NCI-H2171 treated with DMSO at 0.1 percent for 48 hours (cell line): Measurements from ENCODE around the gene ZNF445.
A peak's percentile ranks its signal among the peaks of the same experiment; 100 is the strongest.
"Not testable (repeated sequence)": the region's sequence is repeated elsewhere in the genome, so short reads cannot be mapped to it uniquely, and the experiment has no call there.

Experiments used
- DNase-seq: peaks from one replicate; lab custom pipeline; 2025; lab: John Stamatoyannopoulos, UW

ZNF445 gene

DNA sequence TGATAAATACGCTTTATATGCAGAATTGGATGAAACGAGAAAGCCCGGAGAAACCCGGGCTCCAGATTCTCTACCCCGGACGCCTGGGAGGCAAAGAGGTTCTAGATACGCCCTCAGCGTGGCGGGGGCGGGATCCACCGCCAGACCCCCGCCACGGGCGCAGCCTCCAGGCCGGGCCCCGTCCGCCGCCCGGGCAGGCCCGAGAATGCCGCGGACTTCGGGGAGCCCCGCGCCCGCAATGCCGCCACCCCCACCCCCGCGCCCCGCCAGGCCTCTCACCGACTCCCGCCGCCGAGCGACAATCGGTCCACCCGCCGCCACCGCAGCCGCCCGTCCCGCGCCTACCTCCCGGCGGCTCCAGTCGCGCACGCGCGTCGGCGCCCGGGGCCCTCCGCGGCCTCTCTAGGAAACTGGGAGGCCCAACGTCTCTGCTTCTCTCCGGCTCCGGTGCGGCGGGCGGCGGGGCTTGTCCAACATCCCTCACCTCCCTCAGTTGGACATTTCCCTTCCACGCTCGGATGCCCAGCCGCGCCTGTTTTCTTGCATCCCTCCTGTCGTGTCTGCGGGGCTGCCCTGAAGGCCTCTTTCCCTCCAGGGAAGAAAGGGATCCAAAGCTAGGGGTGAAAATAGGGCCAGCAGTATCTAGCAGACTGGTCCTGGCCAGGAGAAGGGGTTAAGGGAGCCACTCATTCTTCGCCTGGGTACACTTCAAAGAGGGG lies at the start of gene ZNF445:
Gene ZNF445, minus strand, starts transcription at position 359 of the 719 bp plus-strand sequence. CDS start 22,121 bp downstream, outside the sequence.
- DNase-seq, result peak; percentile 49

DNA sequence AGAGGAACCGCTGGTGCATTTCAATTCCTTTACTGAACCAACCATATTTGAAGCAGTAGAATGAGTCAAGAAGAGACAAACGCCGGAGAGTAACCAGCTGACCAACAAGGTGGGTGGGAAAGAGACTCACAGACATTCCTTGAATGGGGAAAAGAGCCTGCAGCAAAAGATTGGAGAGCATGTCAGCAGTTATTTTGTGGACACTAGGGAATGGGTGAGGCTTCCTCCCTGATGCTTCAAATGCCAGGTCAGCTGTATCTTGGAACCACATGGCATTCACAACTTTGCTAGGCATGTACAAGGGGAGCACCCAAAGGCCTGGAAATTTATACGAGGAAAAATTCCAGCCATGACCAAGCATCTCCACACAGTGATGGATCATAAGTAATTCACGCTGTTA lies 47.6 kb upstream of the ZNF445 start:
- no peak for DNase-seq

DNA sequence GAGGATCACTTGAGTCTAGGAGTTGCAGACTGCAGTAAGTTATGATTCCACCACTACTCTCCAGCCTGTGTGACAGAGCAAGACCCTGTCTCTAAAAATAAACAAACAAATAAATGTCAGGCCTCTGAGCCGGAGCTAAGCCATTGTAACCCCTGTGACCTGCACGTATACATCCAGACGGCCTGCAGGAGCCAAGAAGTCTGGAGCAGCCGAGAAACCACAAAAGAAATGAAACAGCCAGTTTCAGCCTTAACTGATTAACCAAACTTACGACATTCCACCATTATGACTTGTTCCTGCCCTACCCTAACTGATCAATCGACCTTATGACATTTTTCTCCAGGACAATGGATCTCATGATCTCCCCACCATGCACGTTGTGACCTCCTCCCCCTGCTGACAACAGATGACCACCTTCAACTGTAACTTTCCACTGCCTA lies 45.0 kb upstream of the ZNF445 start:
- DNase-seq, result no peak

DNA sequence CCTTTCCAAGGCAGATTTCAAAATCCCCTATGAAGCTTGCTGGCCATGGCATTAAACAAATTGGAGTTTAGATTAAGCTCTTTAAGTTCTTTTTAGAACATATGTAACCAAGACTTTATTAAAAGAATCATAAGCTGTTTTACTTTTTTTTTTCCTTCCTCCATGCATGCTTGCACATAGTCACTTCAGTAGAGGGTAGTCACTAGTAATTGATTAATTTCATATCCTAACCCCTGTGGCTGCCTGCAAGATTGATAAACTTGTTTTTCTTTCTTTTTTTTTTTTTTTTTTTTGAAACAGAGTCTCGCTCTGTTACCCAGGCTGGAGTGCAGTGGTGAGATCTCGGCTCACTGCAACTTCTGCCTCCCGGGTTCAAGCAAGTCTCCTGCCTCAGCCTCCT lies 44.3 kb upstream of the ZNF445 start:
- DNase-seq, result no peak

DNA sequence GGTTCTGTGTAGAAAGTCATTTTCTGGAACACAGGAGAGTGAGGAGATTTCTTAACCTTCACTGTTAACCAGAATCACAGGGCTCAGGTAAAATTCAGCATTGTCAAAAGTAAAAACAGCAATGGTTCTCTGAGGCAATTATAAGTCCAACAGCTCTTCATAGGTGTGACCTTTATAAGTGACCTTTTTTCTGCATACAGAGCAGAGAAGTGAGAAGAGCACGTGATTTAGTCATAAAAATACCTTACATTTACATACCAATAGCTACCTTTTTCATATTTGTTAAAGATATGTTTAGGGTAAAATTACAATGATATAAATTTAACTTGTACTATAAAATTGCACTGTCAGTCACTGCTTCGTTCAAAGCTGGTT lies 41.3 kb upstream of the ZNF445 start:
- no peak for DNase-seq

DNA sequence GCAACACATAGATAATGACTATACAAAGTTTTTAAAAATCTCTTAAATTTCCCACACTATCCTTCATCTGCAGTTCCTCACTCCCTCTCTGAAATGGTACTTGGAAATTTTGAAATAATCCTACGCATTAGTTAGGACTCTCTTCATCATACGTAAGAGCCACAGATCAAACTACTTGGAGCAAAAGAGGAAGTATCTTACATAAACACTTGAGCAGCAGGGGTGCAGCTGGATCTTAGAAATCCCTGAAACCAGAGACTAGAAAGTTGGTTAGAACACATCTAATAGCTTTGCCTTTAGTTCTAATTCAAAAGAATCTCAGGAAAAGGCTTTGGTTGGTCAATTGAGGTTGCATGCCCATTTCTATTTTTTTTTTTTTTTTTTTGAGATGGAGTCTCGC lies 38.8 kb upstream of the ZNF445 start:
- DNase-seq, result no peak

DNA sequence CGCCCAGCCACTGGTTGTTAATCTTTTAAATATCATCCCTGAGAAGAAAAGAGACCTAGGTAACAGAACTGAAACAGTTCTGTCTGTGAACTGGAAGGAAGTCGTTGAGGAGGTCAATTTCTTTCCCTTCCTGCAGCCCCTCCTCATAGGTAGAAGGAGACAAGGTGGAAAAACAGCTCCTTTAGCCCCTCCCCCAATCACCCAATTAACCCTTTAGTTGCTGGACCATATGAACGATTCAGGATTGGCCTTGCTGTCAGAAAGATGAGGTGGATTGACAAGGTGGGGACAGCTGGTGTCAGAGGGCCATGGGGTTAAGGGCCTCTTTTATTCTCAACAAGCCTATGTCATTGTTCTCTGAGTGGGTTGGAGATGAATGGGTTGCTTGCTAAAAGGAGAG lies 36.0 kb upstream of the ZNF445 start:
- DNase-seq, result no peak

DNA sequence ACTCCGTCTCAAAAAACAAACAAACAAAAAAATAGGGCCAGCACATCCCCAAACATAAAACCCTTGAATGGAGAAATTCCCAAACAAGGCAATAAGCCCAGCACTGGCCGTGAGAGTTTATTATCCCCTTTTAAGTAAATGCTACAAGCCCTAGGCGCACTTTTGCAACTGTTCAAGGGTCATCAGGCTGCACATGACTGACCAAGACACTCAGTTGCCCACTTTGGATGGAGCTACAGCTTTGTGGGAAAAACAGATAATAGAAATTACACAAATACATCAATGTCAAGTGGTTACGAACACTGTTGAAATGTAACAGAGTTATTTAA lies 33.7 kb upstream of the ZNF445 start:
- DNase-seq, result no peak

DNA sequence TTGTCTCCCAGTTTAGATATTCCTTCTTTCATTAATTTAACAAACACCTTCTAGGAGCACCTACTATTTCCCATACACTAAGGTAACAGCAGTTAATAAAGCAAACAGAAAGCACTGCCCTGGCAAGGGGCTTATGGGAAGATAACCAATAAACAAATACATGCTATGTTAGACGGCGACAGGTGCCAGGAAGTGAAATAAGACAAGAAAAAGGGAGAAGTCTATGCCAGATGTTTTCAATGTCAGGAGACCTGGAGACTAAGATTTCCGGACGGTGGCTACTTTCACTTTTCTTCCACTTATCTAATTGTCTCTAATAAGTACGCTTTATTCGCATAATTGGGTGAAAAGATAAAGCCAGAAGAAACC lies 32.5 kb upstream of the ZNF445 start:
- peak; percentile 2 for DNase-seq

DNA sequence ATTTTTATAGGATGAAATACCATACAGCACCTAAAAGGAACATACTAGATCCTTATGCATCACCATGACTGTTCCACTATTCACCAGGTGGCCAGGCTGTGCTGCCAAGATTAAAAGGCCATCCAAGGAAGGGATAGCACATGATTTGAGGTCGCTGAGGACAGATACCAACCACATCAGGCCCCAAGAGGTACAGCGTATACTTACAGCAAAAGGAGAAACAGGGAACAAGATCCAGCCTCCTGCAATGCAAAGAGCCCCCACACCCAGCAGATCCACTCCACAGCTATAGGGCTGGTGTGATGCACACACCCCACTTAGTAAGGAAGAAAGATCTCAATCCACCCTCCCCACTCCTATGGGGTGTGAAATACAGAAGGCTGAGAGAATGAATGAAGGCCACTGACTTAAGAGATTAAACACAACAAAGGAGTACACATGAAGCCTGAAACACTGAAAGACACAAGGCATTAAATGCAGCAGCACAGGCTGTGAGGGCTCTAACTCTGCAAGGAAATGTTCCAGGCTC lies 32.0 kb upstream of the ZNF445 start:
- DNase-seq, result no peak

DNA sequence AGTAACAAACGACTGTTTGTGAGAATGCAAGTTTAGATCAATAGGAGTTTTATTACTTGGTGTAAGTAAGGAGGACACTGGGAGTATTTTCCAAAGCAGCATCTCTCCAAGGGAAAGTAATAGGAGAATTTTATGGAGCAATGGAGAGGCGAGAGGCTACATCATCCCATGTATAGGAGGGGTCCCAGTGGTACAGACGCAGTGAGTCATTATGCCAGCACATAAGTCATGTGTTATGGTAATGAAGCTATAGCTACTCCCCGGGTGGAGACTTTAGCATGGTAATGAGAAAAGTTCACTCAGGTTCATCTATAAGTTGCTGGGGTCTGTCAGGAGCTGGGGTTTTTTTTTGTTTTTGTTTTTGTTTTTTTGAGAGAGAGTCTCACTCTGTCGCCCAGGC lies 29.5 kb upstream of the ZNF445 start:
- no peak for DNase-seq

DNA sequence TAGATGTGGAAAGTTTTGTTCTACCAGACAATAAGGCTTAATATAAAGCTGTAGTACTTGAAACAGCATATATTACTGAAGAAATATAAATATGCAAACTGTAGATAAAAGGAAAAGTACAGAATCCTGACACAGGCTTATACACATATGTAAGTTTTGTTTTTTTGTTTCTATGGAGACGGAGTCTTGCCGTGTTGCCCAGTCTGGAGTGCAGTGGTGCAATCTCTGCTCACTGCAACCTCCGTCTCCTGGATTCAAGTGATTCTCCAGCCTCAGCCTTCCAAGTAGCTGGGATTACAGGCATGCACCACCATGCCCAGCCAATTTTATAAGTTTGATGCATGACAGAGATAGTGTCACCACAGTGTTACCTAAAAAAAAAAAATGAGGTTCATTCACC lies 29.1 kb upstream of the ZNF445 start:
- no peak for DNase-seq

DNA sequence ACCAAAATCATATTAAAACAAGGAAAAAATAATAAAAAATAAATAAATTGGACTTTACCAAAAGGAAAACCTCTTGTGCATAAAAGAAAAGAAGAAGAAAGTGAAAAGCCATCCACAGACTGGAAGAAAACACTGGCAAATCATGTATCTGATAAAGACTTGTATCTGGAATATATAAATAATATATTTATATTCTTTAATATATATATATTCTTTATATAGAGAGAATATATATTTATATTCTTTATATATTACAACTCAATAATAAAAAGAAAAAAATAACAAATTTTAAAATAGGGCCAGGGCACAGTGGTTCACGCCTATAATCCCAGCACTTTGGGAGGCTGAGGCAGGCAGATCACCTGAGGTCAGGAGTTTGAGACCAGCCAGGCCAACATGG lies 27.1 kb upstream of the ZNF445 start:
- DNase-seq, result no peak

DNA sequence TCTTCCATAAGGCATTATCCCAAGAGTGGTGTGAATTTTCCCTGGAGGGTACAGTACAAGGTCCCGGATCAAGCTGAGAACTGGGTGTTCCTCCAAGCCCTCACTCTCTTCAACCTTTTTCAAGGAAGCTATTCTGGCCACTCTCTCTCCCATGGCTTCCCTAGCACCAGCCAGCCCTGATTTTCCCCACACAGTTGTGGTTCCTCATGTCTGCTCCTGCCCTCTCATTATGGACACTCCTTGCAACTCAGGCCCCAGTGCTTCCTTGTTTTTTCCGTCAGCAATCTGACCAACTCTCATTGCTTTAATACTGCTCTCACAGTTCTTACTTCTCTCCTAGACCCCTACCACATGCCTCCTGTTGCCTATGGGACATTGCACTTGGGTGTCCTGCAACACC lies 25.7 kb upstream of the ZNF445 start:
- not testable (repeated sequence) for DNase-seq

DNA sequence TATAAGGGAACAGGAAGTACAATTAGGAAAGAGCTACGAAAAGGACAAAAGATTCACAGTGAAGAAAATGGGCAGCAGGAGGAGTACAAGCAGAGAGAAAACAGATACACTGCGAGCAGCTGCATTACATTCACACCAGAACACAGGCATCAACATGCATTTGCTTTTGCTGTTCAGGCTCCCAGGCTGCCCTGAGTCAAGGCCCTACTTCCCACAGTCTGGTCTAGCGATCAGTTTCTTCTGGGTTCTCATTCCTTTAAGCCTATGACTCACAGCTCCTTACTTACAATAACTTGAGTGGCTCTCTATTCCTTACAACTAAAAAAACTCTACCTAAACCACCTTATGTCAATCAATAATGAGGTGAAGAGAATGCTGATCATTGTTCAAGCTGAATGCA lies 24.5 kb upstream of the ZNF445 start:
- DNase-seq, result no peak

DNA sequence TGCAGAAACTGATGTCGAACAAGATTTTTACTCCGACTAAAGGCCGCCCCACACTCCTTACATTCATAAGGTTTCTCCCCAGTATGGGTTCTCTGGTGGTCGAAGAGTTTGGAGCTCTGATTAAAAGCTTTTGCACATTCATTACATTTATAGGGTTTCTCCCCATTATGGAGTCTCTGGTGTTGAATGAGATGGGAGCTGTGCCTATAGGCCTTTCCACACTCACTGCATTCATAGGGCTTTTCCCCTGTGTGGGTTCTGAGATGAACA lies 22.4 kb upstream of the ZNF445 start:
- DNase-seq, result not testable (repeated sequence)

DNA sequence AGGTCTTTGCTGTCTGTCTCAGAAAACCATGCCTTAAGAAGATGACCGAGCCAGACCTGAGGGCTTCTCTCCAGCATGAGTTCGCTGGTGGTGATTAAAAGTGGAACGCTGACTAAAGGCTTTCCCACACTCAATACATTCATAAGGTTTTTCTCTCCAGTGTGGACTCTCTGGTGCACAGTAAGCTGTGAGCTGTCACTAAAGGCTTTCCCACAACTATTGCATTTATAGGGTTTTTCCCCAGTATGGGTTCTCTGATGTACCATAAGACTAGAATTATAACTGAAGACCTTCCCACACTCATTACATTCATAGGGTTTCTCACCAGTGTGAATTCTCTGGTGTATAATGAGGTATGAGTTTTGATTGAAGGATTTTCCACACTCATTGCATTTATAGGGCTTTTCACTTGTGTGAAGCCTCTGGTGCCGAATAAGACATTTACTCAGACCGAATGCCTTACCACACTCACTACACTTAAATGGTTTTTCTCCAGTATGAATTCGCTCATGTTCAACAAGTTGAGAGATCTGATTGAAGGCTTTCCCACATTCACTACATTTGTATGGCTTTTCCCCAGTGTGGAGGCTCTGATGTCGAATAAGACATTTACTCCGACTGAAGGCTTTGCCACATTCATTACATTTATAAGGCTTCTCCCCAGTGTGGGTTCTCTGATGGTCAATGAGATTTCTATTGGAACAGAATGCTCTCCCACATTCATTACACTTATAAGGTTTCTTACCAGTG lies 21.9 kb upstream of the ZNF445 start:
- no peak for DNase-seq

DNA sequence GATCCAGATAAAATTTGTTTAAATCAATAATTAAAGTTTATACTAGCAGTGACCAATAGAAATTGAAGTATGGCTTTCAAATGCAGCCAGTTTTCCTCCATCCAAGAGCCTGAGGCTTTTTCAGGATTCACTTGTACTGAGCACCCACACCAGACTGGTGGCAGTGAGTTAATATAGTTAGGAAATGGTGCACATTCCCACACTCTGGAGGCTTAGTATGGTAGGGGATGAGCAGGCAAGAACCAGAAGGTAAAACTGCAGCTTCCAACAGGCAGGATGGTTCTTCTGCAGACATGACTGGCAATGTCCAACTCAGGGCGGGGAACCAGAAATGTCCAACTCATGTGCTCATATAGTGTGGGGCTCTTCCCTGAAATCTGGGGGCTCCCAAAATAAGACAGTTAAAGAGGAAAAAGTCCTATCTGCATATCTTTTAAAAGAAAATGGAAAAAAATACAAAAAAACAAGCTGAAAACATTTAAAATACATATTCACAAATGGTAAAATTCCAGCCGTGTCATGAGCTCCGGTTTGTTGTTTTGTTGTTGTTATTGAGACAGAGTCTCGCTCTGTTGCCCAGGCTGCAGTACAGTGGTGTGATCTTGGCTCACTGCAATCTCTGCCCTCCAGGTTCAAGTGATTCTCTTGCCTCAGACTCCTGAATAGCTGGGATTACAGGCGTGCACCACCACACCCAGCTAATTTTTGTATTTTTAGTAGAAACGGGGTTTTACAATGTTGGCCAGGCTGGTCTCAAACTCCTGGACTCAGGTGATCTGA lies 18.4 kb upstream of the ZNF445 start:
- DNase-seq, result no peak

DNA sequence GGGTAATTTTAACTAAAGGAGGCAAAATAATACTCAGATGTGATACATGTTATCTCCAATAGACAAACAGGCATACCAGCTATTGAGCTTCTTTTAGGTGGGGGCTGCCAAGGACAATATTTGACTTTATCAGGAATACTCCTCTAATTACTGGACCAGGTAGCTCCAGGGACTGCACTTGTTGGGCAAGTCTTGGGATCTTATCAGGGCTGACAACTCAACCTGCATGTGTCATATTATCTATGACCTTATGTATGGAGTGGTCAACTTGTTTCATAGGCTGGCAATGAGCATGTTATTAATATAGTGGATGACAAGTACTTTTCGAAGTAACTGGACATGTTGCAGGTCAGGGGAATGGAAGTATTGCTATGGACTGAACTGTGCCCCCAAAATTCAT lies 15.0 kb upstream of the ZNF445 start:
- no peak for DNase-seq

DNA sequence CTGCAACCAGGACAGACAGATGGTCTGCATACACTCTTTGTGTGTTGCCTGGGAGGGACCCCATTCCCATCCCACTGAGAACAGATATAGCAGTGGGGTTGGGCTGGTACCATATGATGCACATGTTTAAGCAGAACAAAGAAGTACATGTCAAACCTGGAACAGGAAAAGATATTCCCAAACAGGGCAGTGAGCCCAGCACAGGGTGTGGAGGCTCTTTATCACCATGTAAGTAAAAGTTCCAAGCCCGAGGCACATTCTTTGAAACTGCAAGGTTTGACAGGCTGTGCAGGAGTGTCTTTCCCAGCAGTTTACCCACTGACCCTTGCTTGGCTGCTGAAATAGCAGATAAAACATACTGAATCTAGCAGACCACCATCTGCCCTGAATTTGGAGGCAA lies 5.3 kb upstream of the ZNF445 start:
- DNase-seq, result no peak

DNA sequence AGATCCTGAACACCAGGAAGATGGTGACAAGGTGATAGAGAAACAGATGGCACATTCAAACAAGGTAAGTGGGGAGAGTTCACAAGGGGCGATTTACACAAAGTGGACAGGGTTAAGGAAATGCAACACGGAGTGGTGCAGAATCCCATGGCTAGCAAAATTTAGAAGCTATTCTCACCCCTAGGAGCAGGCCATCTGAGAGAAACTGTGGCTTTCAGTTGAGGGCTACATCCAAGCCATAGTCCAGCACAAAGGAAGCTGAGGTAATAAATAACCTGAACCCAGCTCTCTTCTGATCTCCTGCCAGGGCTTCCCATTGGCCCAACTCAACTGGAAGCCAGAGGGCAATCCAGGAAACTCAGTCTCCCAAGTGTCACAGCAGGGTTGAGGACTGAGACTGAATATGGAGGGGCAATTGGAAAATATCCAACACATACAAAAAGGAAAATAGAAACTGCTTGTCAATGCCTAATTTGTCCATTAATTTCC lies 1.2 kb upstream of the ZNF445 start:
- DNase-seq, result no peak

DNA sequence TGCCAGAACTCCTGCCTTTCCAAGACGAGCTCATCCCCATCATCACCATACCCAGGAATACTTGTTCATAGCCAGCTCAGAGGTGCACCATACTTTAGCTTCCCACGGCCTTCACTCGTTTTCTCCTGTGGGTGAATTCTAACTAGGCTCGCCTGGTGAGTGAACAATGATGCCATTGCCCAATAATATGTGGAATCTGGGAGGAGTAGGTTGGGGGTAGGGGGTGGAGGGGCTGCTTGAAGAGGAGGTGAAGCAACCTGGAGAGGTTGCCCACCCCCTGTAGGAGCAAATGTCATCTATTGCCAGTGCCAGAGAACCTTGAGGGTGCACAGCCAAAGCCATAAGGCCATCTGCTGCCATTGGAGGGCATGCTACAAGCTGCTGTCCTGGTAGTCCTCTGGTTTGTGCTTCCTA lies 592 bp upstream of the ZNF445 start:
- no peak for DNase-seq

DNA sequence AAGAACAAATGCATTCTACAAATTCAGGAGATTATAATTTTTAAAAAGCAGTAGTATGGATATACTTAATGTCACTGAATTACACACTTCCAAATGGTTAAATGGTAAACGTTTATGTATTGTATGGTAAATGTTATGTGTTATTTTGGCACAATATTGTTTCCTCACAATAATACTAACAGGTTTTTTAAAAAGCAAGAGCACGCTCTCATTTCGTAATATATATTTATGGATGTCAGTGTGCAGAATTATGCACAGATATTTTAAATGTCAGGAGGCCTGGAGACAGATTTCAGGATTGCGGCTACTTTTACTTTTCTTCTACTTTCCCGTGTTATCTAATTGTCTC lies 533 bp downstream of the ZNF445 start:
- DNase-seq, result no peak
